Measurements from ENCODE around the gene LBX1.

GRCh38 chr10:101238732-101239105, 9.5 kb upstream of the LBX1 start:
- TF ChIP-seq CTCF (IDR thresholded peaks at IDR 0.05; ENCODE audit: borderline replicate concordance, extremely low read depth, low read length, poor library complexity, severe bottlenecking) = no peak
- TF ChIP-seq EZH2 (IDR thresholded peaks at IDR 0.05; ENCODE audit: borderline replicate concordance, low read depth, low read length, severe bottlenecking) = no peak
